Thyroid gland (tissue), 4 donors: ENCODE data around the gene MYLK4.

Source experiments
- POLR2A ChIP-seq, 2 donors: fragments of 450-650 bp; IDR thresholded peaks; one replicate each; pipeline ENCODE4 v1.6.1; 2017; ENCODE audit warnings: antibody characterized with exemption in 2 of 2, mild to moderate bottlenecking in 2 of 2, moderate library complexity in 1 of 2
- TF ChIP-seq, protein P1 (sequence below), 6 experiments: fragments of 200-600 bp in 3 of 6; fragments of 450-650 bp in 3 of 6; sonication (generic) in 3 of 6; IDR thresholded peaks; one replicate each; pipeline ENCODE4 v1.5.1; 2016 to 2019; ENCODE audit warnings: antibody characterized with exemption in 6 of 6, mild to moderate bottlenecking in 2 of 6, inconsistent platforms in 1 of 6, moderate library complexity in 1 of 6

DNA sequence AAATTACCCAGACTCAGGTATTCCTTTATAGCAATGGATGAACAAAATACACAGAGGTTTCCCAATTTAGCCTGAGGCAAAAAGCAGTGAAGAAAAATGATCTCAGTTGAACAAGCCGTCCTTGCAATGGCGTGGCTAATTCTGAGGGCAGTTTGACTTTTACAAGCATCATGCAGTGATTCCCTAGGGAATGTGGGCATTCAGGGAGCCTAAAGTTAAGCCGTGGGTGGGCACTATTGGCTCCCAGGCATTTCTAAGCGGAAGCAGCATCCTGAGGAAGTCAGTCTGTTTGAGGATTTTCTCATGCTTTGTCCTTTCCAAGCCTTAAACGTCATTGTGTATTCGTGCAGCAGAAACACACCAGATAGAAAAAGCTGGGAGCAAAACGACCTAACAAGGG is 133.9 kb downstream of the MYLK4 start:
- TF ChIP-seq, protein P1, sequence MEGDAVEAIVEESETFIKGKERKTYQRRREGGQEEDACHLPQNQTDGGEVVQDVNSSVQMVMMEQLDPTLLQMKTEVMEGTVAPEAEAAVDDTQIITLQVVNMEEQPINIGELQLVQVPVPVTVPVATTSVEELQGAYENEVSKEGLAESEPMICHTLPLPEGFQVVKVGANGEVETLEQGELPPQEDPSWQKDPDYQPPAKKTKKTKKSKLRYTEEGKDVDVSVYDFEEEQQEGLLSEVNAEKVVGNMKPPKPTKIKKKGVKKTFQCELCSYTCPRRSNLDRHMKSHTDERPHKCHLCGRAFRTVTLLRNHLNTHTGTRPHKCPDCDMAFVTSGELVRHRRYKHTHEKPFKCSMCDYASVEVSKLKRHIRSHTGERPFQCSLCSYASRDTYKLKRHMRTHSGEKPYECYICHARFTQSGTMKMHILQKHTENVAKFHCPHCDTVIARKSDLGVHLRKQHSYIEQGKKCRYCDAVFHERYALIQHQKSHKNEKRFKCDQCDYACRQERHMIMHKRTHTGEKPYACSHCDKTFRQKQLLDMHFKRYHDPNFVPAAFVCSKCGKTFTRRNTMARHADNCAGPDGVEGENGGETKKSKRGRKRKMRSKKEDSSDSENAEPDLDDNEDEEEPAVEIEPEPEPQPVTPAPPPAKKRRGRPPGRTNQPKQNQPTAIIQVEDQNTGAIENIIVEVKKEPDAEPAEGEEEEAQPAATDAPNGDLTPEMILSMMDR (IDR thresholded peaks at IDR 0.05): no peak
- no peak for TF ChIP-seq POLR2A (IDR thresholded peaks at IDR 0.05)
